Bronchial smooth muscle cell (primary cell): ENCODE measurements around the gene MASP1. TPM values are rescaled to one million over a fixed set of nuclear protein-coding genes. Genes with fewer than 3 reads are reported as not detected.

Source experiments
- total RNA-seq: library from RNA; depleted of rRNA; stranded (reverse); fragments of >200 nt; gene quantifications from 2 replicates; pipeline ENCODE4 v1.2.1, GENCODE V29; 2014

Gene MASP1
- 10.1 and 15.3 TPM in 2 replicates for total RNA-seq

GRCh38 chr3:187291512-187292132 is at the start of gene MASP1:
MASP1 (minus strand) TSS chr3:187291737; CDS start chr3:187291632, 105 bp downstream.

GRCh38 chr3:187197335-187197649 is 94.2 kb downstream of the MASP1 start, which contains the start of gene RTP1:
RTP1 (plus strand) TSS chr3:187197486; CDS start chr3:187197516, 30 bp downstream.

Other genes with a start within 250 kb of the MASP1 start
- 15.1 and 19.4 TPM in 2 replicates for gene RPL39L, start 152.2 kb downstream of the MASP1 start, total RNA-seq
- gene RTP1, start 94.3 kb downstream of the MASP1 start, total RNA-seq, result not detected in 2 replicates
- 3.0 and 4.1 TPM in 2 replicates for gene RTP4, start 76.6 kb upstream of the MASP1 start, total RNA-seq